ENCODE data around the gene COP1.

Gene COP1

DNA sequence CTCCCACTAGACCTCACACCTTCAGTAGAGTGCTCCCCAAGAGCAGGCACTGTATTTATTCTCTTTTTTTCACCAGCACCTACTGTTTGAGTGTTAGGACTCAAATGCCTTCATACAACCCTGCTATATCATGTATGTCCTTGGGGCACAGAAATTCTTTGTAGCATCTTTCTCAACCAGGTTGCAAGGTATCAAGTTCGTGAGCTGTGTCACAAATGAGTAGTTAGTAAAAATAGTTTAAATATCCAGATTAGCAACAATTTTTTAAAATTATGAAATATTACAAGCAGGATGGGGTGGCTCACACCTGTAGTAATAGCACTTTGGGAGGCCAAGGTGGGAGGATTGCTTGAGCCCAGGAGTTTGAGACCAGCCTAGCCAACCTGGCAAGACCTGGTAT, 311.1 kb downstream of the COP1 start:
- Histone ChIP-seq H3K27me3 (replicated peaks; ENCODE audit: control insufficient read depth, insufficient read depth, low read length, poor library complexity, severe bottlenecking) (no peaks in the 10 kb centered on the region), H3K4me1 (ENCODE audit: control insufficient read depth, insufficient read depth, low read length, poor library complexity, severe bottlenecking) (no peaks in the 10 kb centered on the region), H3K36me3 (ENCODE audit: control insufficient read depth, insufficient read depth, low read length) (no peaks in the 10 kb centered on the region), H3K4me3 (ENCODE audit: insufficient read depth, low read depth, low read length, poor library complexity, severe bottlenecking) (no peak overlapping the region), H3K9me3 (ENCODE audit: control insufficient read depth, low read length) (no peaks in the 10 kb centered on the region), H3K27ac (ENCODE audit: insufficient read depth, low read length, poor library complexity, severe bottlenecking) (no peak overlapping the region)
- no peak for DNase-seq

All from effector memory CD4-positive, alpha-beta T cell (primary cell).